B cell (primary cell): ENCODE results near the gene WASHC4.

Source experiments
- CTCF ChIP-seq: fragments of 200-600 bp; IDR thresholded peaks from one replicate; pipeline ENCODE4 v1.8.0; 2022; ENCODE audit warnings: antibody characterized with exemption, mild to moderate bottlenecking
- EZH2 ChIP-seq: IDR thresholded peaks from 2 replicates; pipeline ENCODE4 v1.6.1; 2012; ENCODE audit warnings: borderline replicate concordance, low read depth, mild to moderate bottlenecking, moderate library complexity, low read length; ENCODE audit not compliant: insufficient read depth, poor library complexity, severe bottlenecking

GRCh38 chr12:105177208-105177607, 69.7 kb downstream of the WASHC4 start:
- no peak for TF ChIP-seq CTCF
- no peak for TF ChIP-seq EZH2
